ENCODE data around the gene IL22RA2. TPM values are rescaled to one million over a fixed set of nuclear protein-coding genes. Genes with fewer than 3 reads are reported as not detected.

IL22RA2 gene
- total RNA-seq, 1 experiment from 2014 or later, result not detected

DNA sequence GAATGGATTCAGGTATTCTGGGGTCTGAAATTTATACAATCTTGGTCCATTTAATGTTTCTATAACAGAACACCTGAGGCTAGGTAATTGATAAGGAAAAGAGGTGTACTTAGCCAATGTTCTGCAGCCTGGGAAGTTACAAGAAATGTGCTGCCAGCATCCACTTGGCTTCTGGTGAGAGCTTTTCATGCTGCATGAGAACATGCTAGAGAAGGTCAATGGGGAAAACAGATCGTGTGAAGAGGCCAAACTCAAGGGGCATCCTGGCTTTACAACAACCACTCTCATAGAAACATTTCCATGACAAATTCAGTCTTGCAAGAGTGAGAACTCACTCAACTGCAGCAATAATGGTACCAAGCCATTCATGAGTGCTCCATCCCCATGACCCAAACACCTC, 16.8 kb downstream of the IL22RA2 start:
- Mint-ChIP-seq H3K9me3 (peaks cover 75% of the 10 kb centered on the region), H3K36me3 (peaks cover 24% of the 10 kb centered on the region), H3K4me1 (no peaks in the 10 kb centered on the region), H3K4me3 (no peak overlapping the region), H3K27me3 (ENCODE audit: low read depth) (peaks cover 6% of the 10 kb centered on the region), H3K27ac (no peak overlapping the region)
- TF ChIP-seq, protein P1, sequence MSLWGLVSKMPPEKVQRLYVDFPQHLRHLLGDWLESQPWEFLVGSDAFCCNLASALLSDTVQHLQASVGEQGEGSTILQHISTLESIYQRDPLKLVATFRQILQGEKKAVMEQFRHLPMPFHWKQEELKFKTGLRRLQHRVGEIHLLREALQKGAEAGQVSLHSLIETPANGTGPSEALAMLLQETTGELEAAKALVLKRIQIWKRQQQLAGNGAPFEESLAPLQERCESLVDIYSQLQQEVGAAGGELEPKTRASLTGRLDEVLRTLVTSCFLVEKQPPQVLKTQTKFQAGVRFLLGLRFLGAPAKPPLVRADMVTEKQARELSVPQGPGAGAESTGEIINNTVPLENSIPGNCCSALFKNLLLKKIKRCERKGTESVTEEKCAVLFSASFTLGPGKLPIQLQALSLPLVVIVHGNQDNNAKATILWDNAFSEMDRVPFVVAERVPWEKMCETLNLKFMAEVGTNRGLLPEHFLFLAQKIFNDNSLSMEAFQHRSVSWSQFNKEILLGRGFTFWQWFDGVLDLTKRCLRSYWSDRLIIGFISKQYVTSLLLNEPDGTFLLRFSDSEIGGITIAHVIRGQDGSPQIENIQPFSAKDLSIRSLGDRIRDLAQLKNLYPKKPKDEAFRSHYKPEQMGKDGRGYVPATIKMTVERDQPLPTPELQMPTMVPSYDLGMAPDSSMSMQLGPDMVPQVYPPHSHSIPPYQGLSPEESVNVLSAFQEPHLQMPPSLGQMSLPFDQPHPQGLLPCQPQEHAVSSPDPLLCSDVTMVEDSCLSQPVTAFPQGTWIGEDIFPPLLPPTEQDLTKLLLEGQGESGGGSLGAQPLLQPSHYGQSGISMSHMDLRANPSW (CRISPR knock-in tag; conservative IDR thresholded peaks at IDR 0.05; ENCODE audit: low read depth), result no peak
- no peak for TF ChIP-seq ZNF232 (CRISPR knock-in tag; IDR thresholded peaks at IDR 0.05)
- no peak for TF ChIP-seq CREM (CRISPR knock-in tag; IDR thresholded peaks at IDR 0.05)
- TF ChIP-seq ZNF219 (CRISPR knock-in tag; IDR thresholded peaks at IDR 0.05; ENCODE audit: borderline replicate concordance), result no peak
- TF ChIP-seq OVOL2 (CRISPR knock-in tag; IDR thresholded peaks at IDR 0.05; ENCODE audit: borderline replicate concordance), result no peak
- no peak for TF ChIP-seq ZNF425 (CRISPR knock-in tag; conservative IDR thresholded peaks at IDR 0.05)
- no peak for TF ChIP-seq FOXK1 (CRISPR knock-in tag; IDR thresholded peaks at IDR 0.05)
- no peak for TF ChIP-seq MXD4 (CRISPR knock-in tag; IDR thresholded peaks at IDR 0.05; ENCODE audit: borderline replicate concordance)
- TF ChIP-seq NR2C2 (CRISPR knock-in tag; IDR thresholded peaks at IDR 0.05), result no peak
- no peak for TF ChIP-seq TCF7 (CRISPR knock-in tag; IDR thresholded peaks at IDR 0.05; ENCODE audit: low read depth)
- TF ChIP-seq IRF2 (CRISPR knock-in tag; IDR thresholded peaks at IDR 0.05; ENCODE audit: borderline replicate concordance, low read depth), result no peak
- no peak for TF ChIP-seq HMGA2 (CRISPR knock-in tag; IDR thresholded peaks at IDR 0.05)
- TF ChIP-seq MLX (CRISPR knock-in tag; IDR thresholded peaks at IDR 0.05), result no peak
- TF ChIP-seq, protein P2, sequence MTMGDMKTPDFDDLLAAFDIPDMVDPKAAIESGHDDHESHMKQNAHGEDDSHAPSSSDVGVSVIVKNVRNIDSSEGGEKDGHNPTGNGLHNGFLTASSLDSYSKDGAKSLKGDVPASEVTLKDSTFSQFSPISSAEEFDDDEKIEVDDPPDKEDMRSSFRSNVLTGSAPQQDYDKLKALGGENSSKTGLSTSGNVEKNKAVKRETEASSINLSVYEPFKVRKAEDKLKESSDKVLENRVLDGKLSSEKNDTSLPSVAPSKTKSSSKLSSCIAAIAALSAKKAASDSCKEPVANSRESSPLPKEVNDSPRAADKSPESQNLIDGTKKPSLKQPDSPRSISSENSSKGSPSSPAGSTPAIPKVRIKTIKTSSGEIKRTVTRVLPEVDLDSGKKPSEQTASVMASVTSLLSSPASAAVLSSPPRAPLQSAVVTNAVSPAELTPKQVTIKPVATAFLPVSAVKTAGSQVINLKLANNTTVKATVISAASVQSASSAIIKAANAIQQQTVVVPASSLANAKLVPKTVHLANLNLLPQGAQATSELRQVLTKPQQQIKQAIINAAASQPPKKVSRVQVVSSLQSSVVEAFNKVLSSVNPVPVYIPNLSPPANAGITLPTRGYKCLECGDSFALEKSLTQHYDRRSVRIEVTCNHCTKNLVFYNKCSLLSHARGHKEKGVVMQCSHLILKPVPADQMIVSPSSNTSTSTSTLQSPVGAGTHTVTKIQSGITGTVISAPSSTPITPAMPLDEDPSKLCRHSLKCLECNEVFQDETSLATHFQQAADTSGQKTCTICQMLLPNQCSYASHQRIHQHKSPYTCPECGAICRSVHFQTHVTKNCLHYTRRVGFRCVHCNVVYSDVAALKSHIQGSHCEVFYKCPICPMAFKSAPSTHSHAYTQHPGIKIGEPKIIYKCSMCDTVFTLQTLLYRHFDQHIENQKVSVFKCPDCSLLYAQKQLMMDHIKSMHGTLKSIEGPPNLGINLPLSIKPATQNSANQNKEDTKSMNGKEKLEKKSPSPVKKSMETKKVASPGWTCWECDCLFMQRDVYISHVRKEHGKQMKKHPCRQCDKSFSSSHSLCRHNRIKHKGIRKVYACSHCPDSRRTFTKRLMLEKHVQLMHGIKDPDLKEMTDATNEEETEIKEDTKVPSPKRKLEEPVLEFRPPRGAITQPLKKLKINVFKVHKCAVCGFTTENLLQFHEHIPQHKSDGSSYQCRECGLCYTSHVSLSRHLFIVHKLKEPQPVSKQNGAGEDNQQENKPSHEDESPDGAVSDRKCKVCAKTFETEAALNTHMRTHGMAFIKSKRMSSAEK (CRISPR knock-in tag; IDR thresholded peaks at IDR 0.05; ENCODE audit: borderline replicate concordance), result no peak
- no peak for TF ChIP-seq MAX (CRISPR knock-in tag; IDR thresholded peaks at IDR 0.05)
- TF ChIP-seq RORB (CRISPR knock-in tag; IDR thresholded peaks at IDR 0.05), result no peak
- no peak for TF ChIP-seq ZNF423 (CRISPR knock-in tag; IDR thresholded peaks at IDR 0.05)
- DNase-seq (ENCODE audit: low spot score) (no peak), ATAC-seq (no peak)
- ChIA-PET POLR2A (no interaction called here), CTCF (no interaction called here)

Data from WTC11 (cell line).